HL-60 (cell line): ENCODE data around the gene AFM.

Experiments used
- DNase-seq, 2 experiments: peaks; one replicate each; pipeline ENCODE4 v3.0.0-alpha.2; 2010 to 2020; ENCODE audit warnings: low read depth in 1 of 2, low spot score in 1 of 2
- H3K27ac ChIP-seq: fragments of 250-450 bp; sonication (Bioruptor Pico); replicated peaks from 2 replicates; pipeline ENCODE4 v1.5.1; 2020; ENCODE audit warnings: mild to moderate bottlenecking, moderate library complexity
- H3K27me3 ChIP-seq: fragments of 250-450 bp; sonication (Bioruptor Pico); 2 replicates; pipeline ENCODE4 v1.5.1; 2021; ENCODE audit warnings: mild to moderate bottlenecking, moderate library complexity; ENCODE audit not compliant: insufficient read depth, poor library complexity, severe bottlenecking
- H3K4me3 ChIP-seq: replicated peaks from 2 replicates; pipeline ENCODE4 v1.5.1; 2011; ENCODE audit warnings: mild to moderate bottlenecking, control low read depth, low read length; ENCODE audit not compliant: insufficient read depth
- CTCF ChIP-seq: IDR thresholded peaks from one replicate; pipeline ENCODE4 v1.5.1; 2011; ENCODE audit warnings: low read length, control low read depth, inconsistent platforms; ENCODE audit not compliant: insufficient read depth
- GABPA ChIP-seq: IDR thresholded peaks from 2 replicates; pipeline ENCODE4 v1.6.1; 2012; ENCODE audit warnings: low read depth
- POLR2AphosphoS5 ChIP-seq: IDR thresholded peaks from 2 replicates; pipeline ENCODE4 v1.6.1; 2012; ENCODE audit warnings: low read depth
- SPI1 ChIP-seq: IDR thresholded peaks from 2 replicates; pipeline ENCODE4 v1.6.1; 2012; ENCODE audit warnings: low read depth, mild to moderate bottlenecking, borderline replicate concordance
- TF ChIP-seq, protein P1 (sequence below): IDR thresholded peaks from 2 replicates; pipeline ENCODE4 v1.6.1; 2012; ENCODE audit warnings: low read depth; ENCODE audit not compliant: insufficient replicate concordance

The AFM gene

DNA sequence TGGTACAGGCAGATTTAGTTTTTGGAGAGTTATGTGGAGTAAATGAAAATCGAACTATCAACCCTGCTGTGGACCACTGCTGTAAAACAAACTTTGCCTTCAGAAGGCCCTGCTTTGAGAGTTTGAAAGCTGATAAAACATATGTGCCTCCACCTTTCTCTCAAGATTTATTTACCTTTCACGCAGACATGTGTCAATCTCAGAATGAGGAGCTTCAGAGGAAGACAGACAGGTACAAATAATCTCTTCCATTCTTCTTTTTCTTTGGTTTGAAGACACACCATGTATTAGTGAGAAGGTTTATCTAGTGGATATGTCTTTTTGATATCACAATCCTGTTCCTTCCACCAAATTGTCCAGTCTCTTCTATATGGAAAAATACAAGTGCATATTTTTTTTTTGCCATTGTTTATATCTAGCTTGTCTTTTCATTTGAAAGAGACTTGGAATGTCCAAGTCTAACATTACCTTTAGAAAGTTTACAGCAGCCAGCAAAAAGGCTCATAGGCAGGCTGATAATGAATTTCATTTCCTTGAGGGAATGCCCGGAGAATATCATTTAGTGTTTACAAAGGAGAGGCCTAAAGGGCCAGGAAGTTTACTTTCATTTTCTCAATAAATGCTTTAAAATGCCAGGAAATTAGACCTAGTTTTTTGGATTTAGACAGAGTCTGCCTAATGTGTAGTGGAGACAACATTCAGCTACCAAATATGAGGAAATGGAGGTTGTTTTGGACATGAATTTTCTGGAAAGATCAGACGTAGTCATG lies 18.6 kb downstream of the AFM start:
- no peaks in the 10 kb centered on the region for H3K27me3 ChIP-seq
- no peak for TF ChIP-seq GABPA
- no peak for TF ChIP-seq POLR2AphosphoS5
- no peak for TF ChIP-seq SPI1
- TF ChIP-seq, protein P1, sequence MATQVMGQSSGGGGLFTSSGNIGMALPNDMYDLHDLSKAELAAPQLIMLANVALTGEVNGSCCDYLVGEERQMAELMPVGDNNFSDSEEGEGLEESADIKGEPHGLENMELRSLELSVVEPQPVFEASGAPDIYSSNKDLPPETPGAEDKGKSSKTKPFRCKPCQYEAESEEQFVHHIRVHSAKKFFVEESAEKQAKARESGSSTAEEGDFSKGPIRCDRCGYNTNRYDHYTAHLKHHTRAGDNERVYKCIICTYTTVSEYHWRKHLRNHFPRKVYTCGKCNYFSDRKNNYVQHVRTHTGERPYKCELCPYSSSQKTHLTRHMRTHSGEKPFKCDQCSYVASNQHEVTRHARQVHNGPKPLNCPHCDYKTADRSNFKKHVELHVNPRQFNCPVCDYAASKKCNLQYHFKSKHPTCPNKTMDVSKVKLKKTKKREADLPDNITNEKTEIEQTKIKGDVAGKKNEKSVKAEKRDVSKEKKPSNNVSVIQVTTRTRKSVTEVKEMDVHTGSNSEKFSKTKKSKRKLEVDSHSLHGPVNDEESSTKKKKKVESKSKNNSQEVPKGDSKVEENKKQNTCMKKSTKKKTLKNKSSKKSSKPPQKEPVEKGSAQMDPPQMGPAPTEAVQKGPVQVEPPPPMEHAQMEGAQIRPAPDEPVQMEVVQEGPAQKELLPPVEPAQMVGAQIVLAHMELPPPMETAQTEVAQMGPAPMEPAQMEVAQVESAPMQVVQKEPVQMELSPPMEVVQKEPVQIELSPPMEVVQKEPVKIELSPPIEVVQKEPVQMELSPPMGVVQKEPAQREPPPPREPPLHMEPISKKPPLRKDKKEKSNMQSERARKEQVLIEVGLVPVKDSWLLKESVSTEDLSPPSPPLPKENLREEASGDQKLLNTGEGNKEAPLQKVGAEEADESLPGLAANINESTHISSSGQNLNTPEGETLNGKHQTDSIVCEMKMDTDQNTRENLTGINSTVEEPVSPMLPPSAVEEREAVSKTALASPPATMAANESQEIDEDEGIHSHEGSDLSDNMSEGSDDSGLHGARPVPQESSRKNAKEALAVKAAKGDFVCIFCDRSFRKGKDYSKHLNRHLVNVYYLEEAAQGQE, result no peak
- TF ChIP-seq CTCF, result no peak
- DNase-seq, result no peak
- no peak overlapping the region for H3K4me3 ChIP-seq
- H3K27ac ChIP-seq, result no peak overlapping the region

GRCh38 chr4:73501664-73502265 lies 20.2 kb downstream of the AFM start:
- no peaks in the 10 kb centered on the region for H3K27me3 ChIP-seq
- DNase-seq, result no peak
- TF ChIP-seq CTCF (no peak), SPI1 (no peak), GABPA (no peak), POLR2AphosphoS5 (no peak)
- TF ChIP-seq, protein P1, result no peak
- H3K27ac ChIP-seq, result no peak overlapping the region
- no peak overlapping the region for H3K4me3 ChIP-seq

GRCh38 chr4:73505567-73505966 lies 24.0 kb downstream of the AFM start:
- DNase-seq, result no peak
- H3K27me3 ChIP-seq, result no peaks in the 10 kb centered on the region
- no peak overlapping the region for H3K4me3 ChIP-seq
- no peak overlapping the region for H3K27ac ChIP-seq
- TF ChIP-seq POLR2AphosphoS5 (no peak), GABPA (no peak), SPI1 (no peak), CTCF (no peak)
- TF ChIP-seq, protein P1, result no peak
